GM21576 (cell line): ENCODE results near the gene SPDYE1.
A peak's percentile ranks its signal among the peaks of the same experiment; 100 is the strongest.
"Not testable (repeated sequence)": the region's sequence is repeated elsewhere in the genome, so short reads cannot be mapped to it uniquely, and the experiment has no call there.

Source experiments
- ATAC-seq: cut with Tn5 transposase; IDR thresholded peaks from one replicate; pipeline ENCODE4 v1.9.1; 2021; ENCODE audit warnings: mild to moderate bottlenecking, moderate library complexity; ENCODE audit not compliant: unreplicated experiment

SPDYE1 gene, protein sequence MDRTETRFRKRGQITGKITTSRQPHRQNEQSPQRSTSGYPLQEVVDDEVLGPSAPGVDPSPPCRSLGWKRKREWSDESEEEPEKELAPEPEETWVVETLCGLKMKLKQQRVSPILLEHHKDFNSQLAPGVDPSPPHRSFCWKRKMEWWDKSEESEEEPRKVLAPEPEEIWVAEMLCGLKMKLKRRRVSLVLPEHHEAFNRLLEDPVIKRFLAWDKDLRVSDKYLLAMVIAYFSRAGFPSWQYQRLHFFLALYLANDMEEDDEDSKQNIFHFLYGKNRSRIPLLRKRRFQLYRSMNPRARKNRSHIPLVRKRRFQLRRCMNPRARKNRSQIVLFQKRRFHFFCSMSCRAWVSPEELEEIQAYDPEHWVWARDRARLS

DNA sequence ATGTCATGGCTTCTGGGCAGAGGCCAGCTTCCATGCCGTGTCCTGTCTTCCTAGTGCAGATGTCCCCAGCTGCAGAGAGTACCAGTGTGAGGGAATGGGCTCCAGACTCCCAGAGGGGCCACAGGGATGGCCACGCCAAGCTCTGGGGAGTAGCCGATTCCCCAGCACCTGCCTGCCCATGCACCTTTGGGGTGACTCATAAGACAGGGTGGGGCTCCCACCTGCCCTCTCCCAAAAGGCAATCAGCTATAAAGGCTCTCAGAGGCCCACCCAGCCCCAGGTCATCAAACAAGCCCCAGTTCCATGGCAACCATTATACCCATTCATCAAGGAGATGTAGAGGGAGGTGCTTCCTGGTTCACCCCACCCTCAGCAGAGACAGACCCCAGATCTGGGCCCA, at the start of gene SPDYE1:
SPDYE1 (plus strand) TSS at position 366 of the 400 bp plus-strand sequence. CDS start 2,053 bp downstream, outside the sequence.
- not testable (repeated sequence) for ATAC-seq

DNA sequence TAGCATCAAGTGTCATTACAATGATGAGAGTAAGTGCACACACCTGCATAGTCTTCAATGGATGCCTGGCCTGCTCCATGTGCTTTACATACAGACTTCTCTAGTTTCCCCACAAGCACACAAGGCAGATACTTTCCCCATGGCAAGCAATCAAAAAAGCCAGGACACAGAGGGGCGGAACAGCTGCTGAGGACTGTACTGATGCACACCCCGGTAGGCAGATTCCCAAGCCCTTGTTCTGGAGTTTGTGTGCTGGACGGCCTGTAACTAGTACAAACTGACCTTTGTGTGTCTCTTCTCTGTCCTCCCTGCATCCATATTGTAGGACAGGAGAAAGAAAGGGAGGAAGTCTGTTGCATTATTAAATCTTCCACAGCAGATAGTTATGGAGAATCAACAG, 45.7 kb upstream of the SPDYE1 start:
- no peak for ATAC-seq

- ATAC-seq = no peak
Observed at GRCh38 chr7:43953071-43953470, 44.6 kb upstream of the SPDYE1 start.

GRCh38 chr7:43954524-43955228, 43.0 kb upstream of the SPDYE1 start:
- peak; percentile 70 for ATAC-seq

- ATAC-seq = no peak
Observed at GRCh38 chr7:43956027-43956426, 41.7 kb upstream of the SPDYE1 start.

GRCh38 chr7:43960933-43961332, 36.8 kb upstream of the SPDYE1 start:
- ATAC-seq = no peak

GRCh38 chr7:43966392-43966791, 31.3 kb upstream of the SPDYE1 start:
- ATAC-seq = not testable (repeated sequence)

GRCh38 chr7:43968172-43969040, 29.3 kb upstream of the SPDYE1 start:
- not testable (repeated sequence) for ATAC-seq

GRCh38 chr7:43969586-43969985, 28.1 kb upstream of the SPDYE1 start:
- ATAC-seq = not testable (repeated sequence)

GRCh38 chr7:43970698-43971097, 27.0 kb upstream of the SPDYE1 start:
- not testable (repeated sequence) for ATAC-seq

GRCh38 chr7:43974033-43974573, 23.6 kb upstream of the SPDYE1 start:
- not testable (repeated sequence) for ATAC-seq

- not testable (repeated sequence) for ATAC-seq
Observed at GRCh38 chr7:43974725-43975482, 22.8 kb upstream of the SPDYE1 start.

- no peak for ATAC-seq
Observed at GRCh38 chr7:43977525-43977924, 20.2 kb upstream of the SPDYE1 start.

DNA sequence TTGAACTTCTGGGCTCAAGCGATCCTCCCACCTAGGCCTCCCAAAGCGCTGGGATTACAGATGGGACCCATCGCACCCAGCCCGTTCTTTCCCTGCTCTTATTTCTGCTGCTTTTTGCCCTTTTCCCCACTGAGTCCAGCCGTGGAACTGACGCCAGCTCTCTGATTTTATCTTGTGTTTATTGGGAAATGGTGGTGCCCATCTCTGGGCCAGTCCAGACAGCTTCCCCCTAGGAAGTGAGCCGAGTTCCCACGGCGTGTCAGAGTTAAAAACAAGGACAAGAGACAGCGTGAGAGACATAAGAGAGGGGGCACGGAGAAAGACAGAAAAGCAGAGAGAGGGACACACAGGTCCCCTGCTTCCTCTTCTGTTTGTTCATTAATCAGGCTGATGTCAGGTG, 19.6 kb upstream of the SPDYE1 start:
- ATAC-seq = not testable (repeated sequence)

- not testable (repeated sequence) for ATAC-seq
Observed at GRCh38 chr7:43982848-43983247, 14.8 kb upstream of the SPDYE1 start.

DNA sequence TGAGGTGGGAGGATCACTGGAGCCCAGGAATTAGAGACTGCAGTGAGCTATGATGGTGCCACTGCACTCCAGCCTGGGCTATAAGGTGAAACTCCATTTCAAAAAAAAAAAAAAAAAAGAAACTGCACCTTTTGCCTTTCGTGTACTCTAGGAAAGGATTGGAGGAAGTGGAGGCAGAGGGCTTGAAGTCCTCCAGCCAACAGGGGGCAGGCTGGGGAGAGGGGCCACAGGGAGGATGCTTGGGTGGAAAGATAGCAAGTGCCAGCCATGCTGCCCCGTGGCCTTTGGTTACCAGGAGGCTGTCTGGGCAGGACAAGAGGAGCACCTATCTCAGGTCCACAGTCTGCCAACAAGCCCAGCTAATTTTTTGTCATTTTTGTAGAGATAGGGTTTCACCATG, 14.0 kb upstream of the SPDYE1 start:
- ATAC-seq = not testable (repeated sequence)

DNA sequence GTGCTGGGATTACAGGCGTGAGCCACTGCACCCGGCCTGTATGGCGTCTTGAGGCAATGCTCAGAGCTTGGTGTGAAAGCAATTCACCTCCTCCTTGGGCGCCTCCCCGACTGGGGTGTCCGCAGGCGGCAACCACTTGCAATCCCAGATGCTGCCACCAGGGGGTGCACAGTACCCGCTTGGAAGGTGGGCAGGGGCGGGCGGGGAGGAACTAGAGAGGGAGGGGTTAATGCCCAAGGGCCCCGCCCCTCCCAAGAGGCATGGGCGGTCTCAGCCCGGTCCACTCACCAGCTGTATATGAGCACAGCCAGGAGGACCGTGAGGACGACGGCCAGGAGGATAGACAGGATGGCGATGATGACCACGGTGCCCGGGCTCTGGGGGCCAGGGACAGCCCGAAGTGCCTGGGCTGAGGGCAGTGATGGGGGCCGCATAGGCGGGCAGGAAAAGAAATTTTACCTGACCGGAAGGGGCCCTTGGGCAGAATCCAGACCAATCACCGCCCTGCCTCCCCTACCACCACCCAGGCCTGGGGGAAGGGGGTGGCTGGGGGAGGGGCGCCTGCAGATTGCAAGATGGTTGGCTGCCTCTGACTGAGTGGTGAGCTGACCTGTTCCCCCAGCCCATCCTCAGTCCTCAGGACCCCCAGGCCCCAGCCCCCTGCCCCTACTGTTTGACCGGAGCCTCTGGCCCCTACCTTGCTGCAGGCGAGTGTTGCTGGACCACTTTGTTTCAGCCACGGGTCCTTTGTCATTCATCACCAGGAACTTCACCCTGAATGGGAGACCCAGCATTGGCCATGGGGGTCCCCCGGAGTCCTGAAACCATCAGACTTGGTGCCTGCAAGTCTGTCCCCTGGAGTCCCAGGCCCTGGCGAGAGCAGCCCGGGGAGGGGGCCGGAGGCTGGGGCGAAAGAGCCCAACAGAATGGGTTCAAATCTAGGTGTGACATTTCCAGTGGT, 11.5 kb upstream of the SPDYE1 start:
- ATAC-seq = peak; percentile 66

DNA sequence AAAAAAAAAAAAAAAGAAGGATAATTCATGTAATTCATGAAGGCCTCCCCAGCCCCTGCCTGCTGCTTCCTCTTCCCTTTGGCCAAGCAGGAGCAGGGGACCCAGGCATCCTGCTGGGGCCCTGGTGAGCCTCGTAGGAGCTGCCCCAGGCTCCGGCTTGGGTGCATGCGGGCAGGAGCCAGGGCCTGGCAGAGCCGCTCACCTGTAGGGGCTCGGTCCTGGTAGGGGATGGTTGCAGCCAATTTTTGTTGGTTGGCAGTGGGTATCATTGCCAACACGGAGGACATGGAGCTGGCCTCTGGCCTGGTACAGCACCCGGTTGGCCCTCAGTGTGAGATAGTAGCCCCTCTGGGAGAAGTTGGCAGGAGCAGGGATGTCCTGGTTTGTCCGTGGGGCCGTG, 10.2 kb upstream of the SPDYE1 start:
- not testable (repeated sequence) for ATAC-seq

- ATAC-seq = not testable (repeated sequence)
Observed at GRCh38 chr7:43990011-43990585, 7.6 kb upstream of the SPDYE1 start.
